MM.1S (cell line): ENCODE data around the gene E2F2.

ENCODE experiments used
- EZH2phosphoT487 ChIP-seq: fragments of 300-600 bp; sonication (generic); IDR thresholded peaks from 2 replicates; pipeline ENCODE4 v1.6.1; 2018; ENCODE audit warnings: antibody characterized with exemption, low read length
- TF ChIP-seq, protein P1 (sequence below): fragments of 300-600 bp; sonication (generic); IDR thresholded peaks from 2 replicates; pipeline ENCODE4 v1.5.1; 2016; ENCODE audit warnings: antibody characterized with exemption, low read length, mixed read lengths

DNA sequence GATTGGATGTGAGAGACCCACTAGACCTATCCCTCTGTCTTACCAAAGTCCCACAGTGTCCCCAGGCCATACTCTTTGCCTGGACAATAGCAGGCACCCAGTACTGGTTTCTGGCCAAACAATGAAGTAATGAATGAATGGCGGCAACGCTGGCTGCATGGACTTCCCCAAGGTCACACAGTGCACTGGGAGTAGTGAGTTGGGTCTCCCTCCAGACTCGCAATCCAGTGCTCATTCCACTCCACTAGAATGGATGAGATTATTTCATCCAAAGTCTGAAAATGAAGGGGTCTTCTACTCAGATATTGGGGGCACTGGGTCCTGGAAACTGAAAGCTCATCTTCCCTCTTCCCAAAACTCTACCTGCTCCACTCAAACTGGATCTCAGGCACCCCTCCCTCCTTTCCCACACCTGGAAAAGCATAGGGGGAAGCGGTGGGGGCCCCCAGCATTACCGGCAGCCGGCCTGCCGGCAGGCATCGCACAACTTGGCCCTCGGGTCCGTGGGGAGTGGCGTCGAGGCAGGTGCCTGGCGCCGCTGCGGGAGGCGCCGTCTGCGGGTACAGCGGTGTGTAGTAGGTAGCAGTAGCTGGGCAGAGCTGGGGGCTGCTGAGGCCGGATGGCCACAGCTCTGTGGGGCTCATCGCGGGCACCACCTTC, 816 bp downstream of the E2F2 start:
- no peak for TF ChIP-seq EZH2phosphoT487
- TF ChIP-seq, protein P1, sequence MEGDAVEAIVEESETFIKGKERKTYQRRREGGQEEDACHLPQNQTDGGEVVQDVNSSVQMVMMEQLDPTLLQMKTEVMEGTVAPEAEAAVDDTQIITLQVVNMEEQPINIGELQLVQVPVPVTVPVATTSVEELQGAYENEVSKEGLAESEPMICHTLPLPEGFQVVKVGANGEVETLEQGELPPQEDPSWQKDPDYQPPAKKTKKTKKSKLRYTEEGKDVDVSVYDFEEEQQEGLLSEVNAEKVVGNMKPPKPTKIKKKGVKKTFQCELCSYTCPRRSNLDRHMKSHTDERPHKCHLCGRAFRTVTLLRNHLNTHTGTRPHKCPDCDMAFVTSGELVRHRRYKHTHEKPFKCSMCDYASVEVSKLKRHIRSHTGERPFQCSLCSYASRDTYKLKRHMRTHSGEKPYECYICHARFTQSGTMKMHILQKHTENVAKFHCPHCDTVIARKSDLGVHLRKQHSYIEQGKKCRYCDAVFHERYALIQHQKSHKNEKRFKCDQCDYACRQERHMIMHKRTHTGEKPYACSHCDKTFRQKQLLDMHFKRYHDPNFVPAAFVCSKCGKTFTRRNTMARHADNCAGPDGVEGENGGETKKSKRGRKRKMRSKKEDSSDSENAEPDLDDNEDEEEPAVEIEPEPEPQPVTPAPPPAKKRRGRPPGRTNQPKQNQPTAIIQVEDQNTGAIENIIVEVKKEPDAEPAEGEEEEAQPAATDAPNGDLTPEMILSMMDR, result no peak
